GM19328 (cell line): ENCODE results near the gene MRAS.
"Not testable (repeated sequence)": the region's sequence is repeated elsewhere in the genome, so short reads cannot be mapped to it uniquely, and the experiment has no call there.

Experiments
- ATAC-seq: cut with Tn5 transposase; IDR thresholded peaks from one replicate; pipeline ENCODE4 v1.9.1; 2021; ENCODE audit warnings: mild to moderate bottlenecking, moderate library complexity; ENCODE audit not compliant: unreplicated experiment

MRAS gene

DNA sequence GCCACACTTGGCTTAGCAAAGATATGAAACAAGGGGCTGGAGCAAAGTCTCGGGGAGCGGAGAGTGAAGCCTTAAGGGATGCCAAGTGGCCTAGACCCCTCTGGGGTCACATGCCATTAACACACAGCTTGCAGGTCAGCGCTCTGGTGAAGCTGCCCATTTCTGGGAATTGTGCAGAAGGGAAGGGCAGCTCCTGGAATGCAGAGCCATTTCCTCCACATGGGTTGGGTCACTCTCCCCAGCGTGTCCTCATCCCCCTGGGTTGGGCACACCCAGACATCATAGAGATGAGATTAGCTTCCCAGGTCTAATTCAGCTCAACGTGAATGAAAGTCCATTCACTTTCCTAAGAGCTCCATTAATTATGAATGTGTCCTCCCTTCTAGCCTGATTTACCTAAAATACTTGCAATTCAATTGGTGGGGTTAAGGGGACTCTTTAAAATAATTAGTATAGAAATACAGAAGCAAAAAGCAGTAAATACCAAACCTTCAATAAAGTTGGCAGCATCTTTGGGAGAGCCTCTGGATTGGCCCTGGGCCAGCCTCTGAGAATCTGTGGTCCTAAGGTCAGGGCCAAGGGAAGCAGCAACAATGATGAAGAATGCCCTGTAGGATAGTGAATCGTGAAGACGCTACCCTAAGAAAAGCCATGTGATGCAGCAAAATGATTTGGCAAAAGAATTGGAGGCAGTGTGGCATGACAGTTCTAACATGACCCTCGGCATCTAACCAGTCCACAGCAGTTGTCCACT, 17.8 kb downstream of the MRAS start:
- ATAC-seq: no peak

- ATAC-seq: no peak
Measured at GRCh38 chr3:138367326-138367850, 19.0 kb downstream of the MRAS start.

GRCh38 chr3:138367911-138368310, 19.5 kb downstream of the MRAS start:
- ATAC-seq: no peak

DNA sequence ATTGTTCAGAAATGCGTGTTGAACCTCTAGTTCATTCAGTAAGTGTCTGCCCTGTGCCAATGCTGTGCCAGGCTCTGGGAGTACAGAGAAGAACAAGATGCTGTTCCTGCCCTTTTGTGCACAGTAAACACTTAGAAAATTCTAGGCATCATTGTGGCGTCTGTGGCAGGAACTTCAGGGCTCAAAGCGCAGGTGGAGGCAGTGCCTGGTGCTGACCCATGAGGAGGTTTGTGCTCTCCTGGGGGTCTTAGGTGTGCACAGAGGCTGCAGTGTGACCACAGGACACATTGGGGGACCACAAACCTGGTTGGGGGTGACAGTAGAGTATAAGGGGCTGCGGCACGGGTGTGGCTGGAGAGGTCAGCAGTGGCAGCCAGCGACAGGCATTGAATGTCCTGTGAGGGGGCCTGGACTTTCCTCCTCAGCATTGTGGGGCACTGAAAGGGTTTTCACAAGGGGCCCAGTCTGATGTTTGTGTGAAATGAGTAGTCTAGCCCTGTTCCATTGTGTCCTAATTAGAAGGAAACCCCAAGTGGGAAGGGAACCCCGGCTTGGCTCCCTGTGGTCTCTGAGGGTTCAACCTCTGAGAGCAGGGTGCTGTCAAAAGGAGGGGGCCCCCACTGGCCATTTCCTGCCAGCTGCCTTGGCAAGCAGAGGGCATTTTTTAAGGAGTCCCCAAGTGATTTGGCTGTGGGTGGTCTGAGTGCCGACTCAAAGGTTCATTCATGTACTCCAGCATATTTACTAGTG, 20.9 kb downstream of the MRAS start:
- no peak for ATAC-seq

GRCh38 chr3:138370321-138370720, 21.9 kb downstream of the MRAS start:
- ATAC-seq: no peak

- ATAC-seq: peak; percentile 99
Measured at GRCh38 chr3:138371070-138371965, 22.9 kb downstream of the MRAS start.

DNA sequence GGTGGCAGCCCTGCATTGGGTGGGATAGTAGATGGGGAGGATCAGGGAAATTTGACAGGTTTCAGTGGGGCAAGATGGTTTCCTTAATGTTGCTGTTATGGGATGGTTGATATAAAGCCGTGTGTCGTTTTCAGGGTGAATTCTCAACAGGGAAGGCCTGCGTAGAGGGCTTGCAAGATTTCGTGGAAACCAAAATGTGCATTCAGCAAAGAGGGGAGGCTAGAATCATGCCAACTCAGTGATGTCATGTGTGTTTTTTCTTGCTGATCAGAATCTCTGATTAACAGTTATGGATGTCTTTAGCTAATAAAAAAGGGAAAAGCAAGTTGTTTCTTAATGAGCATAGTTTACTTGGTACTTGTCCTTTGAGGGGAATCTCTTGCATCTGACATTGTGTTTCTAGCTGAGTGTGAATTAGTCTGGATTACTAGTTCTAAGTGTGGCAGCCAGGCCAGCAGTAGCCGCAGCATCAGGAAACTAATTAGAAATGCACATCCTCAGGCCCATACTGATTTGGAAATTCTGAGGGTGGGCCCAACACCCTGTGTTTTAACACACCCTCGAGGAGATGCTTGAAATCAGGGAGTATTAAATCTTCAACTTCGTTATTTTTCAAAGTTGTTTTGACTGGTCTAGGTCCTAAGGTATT, 24.8 kb downstream of the MRAS start:
- no peak for ATAC-seq

DNA sequence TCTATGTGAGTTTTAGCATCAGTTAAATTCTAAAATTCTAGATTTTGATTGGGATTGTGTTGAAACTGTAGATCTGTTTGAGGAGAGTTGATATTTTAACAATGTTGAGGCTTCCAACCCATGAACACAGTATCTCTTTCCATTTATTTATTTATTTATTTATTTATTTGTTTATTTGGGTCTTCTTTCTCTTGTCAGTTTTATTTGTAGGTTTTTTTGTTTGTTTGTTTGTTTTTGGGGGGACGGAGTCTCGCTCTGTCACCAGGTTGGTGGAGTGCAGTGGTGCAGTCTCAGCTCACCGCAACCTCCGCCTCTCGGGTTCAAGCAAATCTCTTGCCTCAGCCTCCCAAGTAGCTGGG, 25.3 kb downstream of the MRAS start:
- no peak for ATAC-seq

DNA sequence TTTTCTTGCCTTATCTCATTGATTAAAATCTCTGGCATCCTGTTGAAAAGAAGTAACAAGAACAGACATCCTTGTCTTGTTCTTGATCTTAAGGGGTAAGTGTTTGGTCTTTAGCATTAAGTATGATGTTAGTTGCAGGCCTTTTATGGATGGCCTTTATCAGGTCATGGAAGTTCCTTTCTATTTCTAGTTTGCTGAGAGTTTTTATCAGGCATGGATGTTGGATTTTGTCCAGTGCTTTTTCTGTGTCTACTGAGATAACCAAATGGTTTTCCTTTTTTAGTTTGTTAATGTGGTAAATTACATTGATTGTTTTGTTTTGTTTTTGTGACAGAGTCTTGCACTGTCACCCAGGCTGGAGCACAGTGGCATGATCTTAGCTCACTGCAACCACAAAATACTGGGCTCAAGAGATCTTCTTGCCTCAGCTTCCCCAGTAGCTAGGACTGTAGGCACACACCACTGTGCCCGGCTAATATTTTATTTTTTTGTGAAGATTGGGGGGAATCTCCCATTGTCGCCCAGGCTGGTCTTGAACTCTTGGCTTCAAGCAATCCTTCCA, 26.3 kb downstream of the MRAS start:
- ATAC-seq: no peak

- no peak for ATAC-seq
Measured at GRCh38 chr3:138375447-138375846, 27.1 kb downstream of the MRAS start.

- no peak for ATAC-seq
Measured at GRCh38 chr3:138376663-138377062, 28.3 kb downstream of the MRAS start.

DNA sequence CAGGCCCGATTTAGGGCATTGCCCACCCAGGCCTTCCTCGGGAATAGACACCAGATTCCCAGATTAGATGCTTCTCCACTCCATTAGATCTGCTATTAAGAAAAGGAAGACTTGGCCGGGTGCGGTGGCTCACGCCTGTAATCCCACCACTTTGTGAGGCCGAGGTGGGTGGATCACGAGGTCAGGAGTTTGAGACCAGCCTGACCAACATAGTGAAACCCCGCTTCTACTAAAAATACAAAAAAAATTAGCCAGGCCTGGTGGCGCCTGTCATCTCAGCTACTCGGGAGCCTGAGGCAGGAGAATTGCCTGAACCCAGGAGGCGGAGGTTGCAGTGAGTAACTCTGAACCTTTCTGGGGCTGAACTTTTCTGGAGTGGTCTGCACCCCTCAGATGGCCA, 28.8 kb downstream of the MRAS start:
- not testable (repeated sequence) for ATAC-seq

- ATAC-seq: no peak
Measured at GRCh38 chr3:138377804-138378203, 29.4 kb downstream of the MRAS start.

- ATAC-seq: no peak
Measured at GRCh38 chr3:138378331-138378730, 30.0 kb downstream of the MRAS start.

GRCh38 chr3:138378990-138379389, 30.6 kb downstream of the MRAS start:
- no peak for ATAC-seq

- ATAC-seq: no peak
Measured at GRCh38 chr3:138381413-138381901, 33.1 kb downstream of the MRAS start.

- ATAC-seq: no peak
Measured at GRCh38 chr3:138381950-138382715, 33.8 kb downstream of the MRAS start.

- no peak for ATAC-seq
Measured at GRCh38 chr3:138383715-138384465, 35.5 kb downstream of the MRAS start.

- ATAC-seq: no peak
Measured at GRCh38 chr3:138384531-138384930, 36.2 kb downstream of the MRAS start.
